ENCODE measurements around the gene SERPINB1. TPM values are rescaled to one million over a fixed set of nuclear protein-coding genes. Genes with fewer than 3 reads are reported as not detected.

The SERPINB1 gene
- total RNA-seq, 1 donor from 2014 or later = 17.9 TPM

DNA sequence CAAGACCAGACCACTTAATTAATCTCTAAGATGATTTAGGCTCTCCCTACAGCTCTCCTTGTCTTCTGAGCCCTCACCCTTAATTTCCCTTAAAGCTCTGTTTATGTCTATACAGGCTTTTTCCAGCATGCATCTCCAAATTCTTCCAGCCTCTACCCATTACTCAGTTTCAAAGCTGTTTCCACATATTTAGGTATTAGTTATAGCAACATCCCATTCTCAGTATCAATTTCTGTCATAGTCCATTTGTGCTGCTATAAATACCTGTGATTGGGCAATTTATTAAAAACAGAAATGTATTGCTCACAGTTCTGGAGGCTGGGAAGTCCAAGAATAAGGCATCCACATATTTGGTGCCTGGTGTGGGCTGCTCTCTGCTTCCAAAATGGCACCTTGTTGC, 2.3 kb upstream of the SERPINB1 start:
- DNase-seq = no peak

DNA sequence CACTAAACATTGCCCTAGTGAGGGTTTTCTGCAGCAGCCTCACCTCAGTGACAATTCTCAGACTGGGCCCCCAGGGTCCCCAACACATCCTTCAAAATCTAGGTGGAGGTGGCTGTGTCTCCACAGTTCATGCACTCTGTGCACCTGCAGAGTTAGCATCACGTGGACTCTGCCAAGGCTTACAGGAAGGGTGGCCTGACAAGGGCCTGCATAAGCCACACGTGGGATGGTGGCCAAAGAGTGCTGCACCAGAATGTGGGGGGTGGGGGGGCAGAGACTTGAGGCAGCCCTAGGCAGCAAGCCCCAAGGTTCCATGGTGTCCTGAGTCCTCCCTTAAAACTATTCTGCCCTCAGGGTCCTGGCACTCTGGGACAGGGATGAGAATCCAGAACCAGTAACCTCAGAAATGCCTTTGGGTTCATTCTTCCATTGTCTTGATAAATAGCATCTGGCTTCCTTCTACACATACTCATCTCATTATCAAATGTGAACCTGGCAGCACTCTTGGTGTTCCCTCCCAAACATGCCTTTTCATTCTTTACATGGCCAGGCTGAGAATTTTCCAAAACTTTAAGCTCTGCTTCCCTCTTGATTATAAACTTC, 1.6 kb upstream of the SERPINB1 start:
- DNase-seq = peak; percentile 15

- no peak for DNase-seq
Measured at GRCh38 chr6:2842139-2842552, 483 bp upstream of the SERPINB1 start.

DNA sequence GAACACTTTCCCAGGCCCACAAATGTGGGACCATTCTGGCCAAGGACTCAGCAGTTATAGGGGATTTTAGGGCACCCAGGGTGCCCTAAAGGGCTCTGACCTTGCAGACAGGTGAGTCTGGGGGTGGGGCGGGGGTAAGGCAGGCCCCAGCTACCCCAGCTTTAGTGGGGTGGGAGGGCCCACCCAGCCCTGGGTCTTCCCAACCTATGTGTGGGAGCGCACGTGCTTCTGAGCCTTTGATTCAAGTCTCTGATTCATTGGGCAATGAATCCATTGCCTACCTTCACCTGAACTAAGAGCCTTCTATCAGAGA, 958 bp downstream of the SERPINB1 start:
- DNase-seq = no peak

GRCh38 chr6:2839982-2840748, 1.5 kb downstream of the SERPINB1 start:
- no peak for DNase-seq

DNA sequence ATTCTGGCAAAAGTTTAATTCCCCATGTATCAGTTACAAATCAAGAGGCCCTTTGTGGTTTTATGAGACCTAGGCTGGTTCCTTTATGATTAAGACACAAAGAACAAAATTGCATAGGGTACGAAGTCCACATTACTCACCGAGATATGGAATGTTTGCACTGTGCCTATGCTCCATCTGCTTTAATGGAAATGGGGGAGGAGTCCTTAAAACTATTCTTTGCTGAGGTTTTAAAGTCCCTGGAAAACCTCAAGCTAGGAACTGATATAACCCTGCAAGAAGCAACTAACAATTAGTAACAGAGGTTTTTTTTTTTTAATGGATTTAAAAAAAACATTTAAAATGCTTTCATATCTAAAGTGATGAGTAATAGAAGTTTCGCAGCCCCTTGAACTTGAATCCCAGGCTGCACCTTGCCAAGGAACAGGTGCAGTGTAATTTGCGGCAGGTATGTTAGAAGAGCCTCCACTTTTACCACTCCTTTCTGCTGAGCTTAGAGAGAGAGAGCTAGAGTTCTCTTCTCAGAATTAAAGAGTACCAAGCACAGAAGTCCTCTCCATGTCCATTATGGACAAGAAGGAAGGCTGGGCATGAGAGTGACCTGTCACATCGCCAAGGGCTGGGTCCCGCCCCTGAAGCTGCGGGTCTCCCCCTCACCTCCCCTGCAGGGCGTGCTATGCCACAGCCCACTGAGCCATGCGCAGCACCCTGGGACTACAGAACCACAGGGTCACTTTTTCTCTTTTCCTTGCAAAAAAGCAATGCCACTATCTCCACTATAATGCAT, 2.3 kb downstream of the SERPINB1 start:
- no peak for DNase-seq

DNA sequence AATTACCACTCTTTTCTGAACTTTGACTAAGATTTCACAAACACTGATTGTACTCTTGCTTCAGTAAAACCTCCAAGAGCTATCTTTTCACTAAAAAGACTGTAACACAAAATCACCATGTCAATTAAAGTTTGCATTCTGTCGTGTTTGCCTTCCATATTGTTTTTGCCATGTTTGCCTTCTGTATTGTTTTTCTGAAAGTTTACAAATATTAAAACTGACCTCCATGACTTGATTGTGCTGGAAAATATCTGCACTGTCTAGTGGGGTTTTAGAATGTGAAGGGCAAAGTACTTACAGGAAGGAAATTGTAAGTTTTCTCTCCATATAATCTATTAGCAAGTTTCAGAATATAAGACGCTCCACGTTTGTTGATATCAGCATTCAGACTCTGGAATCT, 3.4 kb downstream of the SERPINB1 start:
- DNase-seq = no peak

DNA sequence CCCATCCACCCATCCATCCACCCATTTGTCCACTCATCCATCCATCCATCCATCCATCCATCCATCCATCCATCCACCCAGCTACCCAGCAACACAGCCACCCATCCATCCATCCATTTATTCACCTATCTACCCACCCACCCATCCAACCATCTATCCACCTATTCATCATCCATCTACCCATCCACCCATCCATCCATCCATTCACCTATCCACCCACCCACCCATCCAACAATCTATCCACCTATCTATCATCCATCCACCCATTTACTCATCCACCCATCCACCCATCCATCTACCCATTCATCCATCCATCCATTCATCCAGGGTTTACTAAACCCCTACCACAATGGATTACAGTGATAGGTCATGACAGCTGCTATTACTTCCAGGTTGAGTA, 7.4 kb downstream of the SERPINB1 start:
- DNase-seq = no peak

DNA sequence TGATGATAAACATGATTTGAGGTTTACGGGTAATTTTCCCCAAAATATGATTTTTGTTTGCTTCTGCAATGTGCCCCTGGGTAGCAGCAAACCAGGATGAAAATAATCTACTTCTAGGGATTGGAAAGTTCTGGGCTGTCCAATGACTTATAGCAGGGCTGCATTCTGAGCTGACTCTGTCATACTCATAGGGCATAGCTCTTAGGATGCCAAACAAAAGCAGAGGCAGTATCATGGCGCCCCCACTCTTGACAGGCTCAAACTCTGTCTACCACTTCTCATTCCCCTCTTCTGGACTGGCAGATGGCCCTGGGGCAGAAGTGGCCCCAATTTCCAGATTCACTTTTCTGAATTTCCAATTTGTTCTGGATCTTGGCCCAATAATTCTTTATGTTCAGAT, 10.3 kb downstream of the SERPINB1 start:
- DNase-seq = no peak

GRCh38 chr6:2830183-2830582, 11.5 kb downstream of the SERPINB1 start:
- no peak for DNase-seq

DNA sequence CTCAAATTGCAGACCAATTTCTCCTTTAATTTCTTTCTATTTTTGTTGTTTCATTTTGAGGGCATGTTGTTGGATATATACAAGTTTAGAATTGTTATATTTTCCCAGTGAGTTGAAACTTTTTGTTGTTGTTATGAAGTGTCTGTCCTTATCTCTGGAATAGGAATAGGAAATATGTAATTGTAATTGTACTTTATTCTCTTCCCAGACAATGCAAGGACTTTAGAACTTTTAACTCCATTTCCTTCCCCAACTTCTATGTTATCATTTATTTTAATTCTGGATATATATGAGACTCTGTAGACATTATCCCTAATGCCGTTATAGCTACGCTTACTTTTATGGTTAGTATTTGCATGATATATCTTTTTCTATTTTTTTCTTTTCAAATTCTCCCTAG, 12.4 kb downstream of the SERPINB1 start:
- no peak for DNase-seq

DNA sequence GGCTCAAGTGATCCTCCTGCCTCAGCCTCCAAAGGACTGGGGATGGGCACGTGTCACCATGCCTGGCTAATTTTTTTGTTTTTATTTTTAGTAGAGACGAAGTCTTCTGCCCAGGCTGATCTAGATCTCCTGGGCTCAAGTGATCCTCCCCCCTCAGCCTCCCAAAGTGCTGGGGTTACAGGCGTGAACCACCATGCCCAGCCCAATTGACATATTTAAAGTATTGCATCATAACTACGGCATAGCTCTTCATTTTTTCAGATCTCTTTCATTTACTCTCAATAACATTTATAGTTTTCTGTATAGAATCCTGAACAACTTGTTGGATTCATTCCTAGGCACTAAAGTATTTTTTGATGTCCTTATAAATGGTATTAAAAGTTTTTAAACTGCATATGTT, 13.0 kb downstream of the SERPINB1 start:
- DNase-seq = no peak

DNA sequence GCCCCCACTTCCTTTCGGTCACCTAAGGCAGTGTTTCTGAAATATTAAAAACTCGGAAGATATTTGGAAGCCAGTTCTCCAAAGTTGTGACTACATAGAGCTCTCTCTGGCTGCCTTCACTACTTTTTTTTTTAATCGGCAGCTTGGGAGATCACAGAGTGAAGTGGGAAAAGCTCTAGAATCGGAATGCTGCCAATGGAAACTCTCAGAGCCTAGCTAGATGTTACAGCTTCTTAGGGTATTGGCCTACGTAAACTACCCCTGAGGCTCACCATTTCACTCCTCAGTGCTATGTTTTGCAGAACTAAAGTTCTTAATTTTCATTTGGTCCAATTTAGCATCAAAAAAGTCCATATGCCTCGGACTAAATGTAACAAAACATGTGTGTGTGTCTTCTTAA, 14.5 kb downstream of the SERPINB1 start:
- DNase-seq = no peak

GRCh38 chr6:2826131-2826530, 15.5 kb downstream of the SERPINB1 start:
- DNase-seq = no peak

DNA sequence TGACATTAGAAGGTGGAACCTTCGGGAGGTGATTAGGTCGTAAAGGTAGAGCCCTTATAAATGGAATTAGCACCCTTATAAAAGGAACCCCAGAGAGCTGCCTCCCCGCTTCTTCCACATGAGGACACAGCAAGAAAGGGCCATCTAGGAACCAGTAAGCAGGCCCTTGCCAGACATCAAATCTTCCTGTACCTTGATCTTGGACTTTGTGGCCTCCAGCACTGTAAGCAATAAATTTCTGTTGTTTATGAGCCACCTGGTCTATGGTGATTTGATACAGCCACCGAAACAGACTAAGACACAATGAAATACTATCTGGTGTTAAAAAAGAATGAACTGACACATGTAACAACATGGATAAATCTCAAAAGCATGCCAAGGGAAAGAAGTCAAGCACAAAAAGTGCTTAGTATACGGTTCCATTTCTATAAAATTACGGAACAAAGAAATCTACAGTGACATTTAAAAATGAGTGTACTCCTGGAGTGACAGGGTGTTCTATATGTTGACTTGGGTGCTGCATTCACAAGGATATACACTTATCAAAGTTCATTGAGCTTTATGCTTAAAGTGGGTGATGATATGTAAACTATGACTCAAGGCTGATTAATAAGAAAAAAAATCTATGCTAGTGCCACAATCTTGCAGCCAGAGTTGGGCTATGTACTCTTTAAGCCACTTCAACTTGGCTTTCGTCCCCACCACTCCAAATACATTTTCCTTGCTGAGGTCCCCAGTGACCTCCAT, 18.4 kb downstream of the SERPINB1 start:
- DNase-seq = no peak

DNA sequence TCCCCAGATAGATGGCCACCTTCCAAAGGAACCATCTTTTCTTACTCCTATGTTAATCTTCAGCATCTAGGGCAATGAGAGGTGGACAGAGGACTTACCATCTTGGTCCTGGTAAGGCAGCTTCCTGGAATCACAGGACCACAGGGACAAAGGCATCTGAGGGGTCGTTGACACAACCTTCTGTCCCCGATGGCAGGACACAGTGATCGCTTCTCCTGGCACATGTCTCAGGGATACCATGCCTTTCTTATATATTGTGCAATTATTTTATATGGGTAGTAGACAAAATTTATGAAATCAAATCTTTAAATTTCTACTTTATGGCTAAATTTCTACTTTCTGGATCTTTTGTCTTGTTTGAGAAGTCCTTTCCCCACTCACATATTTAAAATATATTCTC, 20.1 kb downstream of the SERPINB1 start:
- DNase-seq = no peak

DNA sequence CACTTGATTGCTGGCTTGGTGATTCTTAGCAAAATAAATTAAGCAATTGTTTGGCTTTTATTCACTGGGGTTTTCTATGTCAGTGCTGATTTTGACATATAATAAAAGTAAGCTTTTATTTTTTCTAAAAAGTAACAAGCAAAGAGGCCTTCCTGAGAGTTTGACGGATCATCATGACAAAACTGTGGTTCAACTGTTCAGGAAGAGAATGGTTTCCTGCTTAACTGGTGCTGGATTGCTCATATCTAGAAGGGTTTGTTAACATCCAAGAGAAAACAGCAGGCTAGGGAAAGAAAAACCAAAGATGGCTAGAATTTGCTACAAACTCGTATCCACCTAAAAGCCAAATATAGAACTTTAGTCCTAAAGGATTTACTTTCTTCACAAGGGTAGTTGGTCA, 21.2 kb downstream of the SERPINB1 start:
- no peak for DNase-seq

DNA sequence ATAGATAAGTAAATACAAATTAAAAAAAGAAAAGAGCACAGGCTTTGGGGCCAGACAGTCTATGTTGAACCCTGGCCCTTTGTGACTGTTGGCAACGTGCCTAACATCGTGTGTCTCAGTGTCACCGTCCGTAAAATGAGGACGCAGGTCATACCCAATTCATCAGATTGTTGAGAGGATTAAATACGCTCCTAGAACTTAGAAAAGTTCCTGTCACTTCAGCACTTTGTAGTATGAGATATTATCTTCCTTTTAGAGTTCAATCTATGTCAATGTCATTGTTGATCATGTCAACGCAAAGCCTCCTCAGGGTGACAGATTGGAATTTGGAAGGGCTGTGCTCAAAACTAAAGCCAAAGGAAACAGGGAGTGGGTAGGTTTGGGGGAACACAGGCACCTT, 21.7 kb downstream of the SERPINB1 start:
- DNase-seq = no peak

GRCh38 chr6:2819115-2819514, 22.5 kb downstream of the SERPINB1 start:
- DNase-seq = no peak

DNA sequence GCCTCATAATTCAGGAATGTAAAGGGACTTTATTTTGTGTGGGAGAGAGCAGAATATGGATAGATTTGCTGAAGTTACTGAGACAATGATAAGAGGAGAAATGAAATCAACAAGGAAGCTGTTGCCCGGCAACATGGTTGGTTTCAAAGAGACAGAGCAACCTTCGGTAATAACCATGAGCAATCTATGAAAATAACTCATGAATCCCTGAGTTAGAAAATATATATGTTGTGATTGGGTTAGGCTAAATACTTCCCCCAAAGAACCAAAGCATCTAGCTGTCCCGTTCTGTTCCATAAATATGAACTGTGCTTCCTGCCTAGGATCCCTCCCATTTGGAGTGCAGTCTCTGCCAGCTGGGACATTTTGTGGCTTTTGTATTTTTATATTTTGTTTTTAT, 23.1 kb downstream of the SERPINB1 start:
- DNase-seq = no peak

- DNase-seq = no peak
Measured at GRCh38 chr6:2817903-2818443, 23.7 kb downstream of the SERPINB1 start.

- DNase-seq = no peak
Measured at GRCh38 chr6:2816158-2816557, 25.5 kb downstream of the SERPINB1 start.

- no peak for DNase-seq
Measured at GRCh38 chr6:2812695-2813094, 29.0 kb downstream of the SERPINB1 start.
